ENCODE measurements around the gene GPR108. TPM values are rescaled to one million over a fixed set of nuclear protein-coding genes. Genes with fewer than 3 reads are reported as not detected.

Gene GPR108
- total RNA-seq, 1 experiment from 2014 or later: 36.4 TPM

DNA sequence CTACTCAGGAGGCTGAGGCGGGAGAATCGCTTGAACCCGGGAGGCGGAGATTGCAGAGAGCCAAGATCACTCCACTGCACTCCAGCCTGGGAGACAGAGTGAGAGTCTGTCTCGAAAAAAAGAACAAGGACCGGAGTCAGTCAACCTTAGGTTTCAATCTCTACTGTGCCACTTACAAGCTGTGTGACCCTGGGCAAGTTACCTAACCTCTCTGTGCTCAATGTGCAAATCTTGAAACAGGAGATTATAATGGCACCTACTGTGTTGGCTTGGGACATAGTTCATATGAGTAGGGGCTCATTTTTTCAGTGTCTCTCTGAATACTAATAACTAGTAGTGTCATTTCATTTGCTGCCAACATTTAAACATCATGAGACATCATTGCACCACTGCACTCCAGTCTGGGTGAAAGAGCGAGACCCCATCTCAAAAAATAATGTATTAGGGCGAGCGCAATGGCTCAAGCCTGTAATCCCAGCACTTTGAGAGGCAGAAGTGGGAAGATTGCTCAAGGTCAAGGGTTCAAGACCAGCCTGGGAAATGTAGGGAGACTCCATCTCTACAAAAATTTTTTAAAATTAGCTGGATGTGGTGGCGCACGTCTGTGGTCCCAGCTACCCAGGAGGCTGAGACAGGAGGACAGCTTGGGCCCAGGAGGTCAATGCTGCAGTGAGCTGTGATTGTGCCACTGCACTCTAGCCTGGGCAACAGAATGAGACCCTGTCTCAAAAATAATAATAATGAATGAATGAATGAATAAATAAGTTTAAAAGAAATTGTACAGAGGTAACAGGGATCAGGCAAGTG lies 22.4 kb downstream of the GPR108 start:
- Histone ChIP-seq H3K4me1 (ENCODE audit: insufficient read depth, low read length, poor library complexity, severe bottlenecking) (no peaks in the 10 kb centered on the region), H3K27ac (ENCODE audit: low read depth, low read length, poor library complexity, severe bottlenecking) (no peak overlapping the region), H3K27me3 (replicated peaks; ENCODE audit: insufficient read depth, low read depth, low read length, poor library complexity) (peaks cover 4% of the 10 kb centered on the region), H3K9me3 (ENCODE audit: low read depth, low read length, poor library complexity, severe bottlenecking) (no peaks in the 10 kb centered on the region), H3K4me3 (ENCODE audit: low read depth, low read length, poor library complexity, severe bottlenecking) (no peak overlapping the region), H3K36me3 (ENCODE audit: insufficient read depth, low read length, poor library complexity, severe bottlenecking) (no peaks in the 10 kb centered on the region)
- DNase-seq (ENCODE audit: low spot score): no peak
- ChIA-PET CTCF (no interaction called here), POLR2A (ENCODE audit: low non-redundant PET) (no interaction called here)
- no peak for TF ChIP-seq EZH2 (IDR thresholded peaks at IDR 0.05; ENCODE audit: borderline replicate concordance, low read depth, low read length, poor library complexity, severe bottlenecking)
- intact Hi-C loops (cut with micrococcal nuclease; ENCODE audit: unreplicated experiment): no loop called here
- BruUV-seq (replicated peaks): no TSS peak

DNA sequence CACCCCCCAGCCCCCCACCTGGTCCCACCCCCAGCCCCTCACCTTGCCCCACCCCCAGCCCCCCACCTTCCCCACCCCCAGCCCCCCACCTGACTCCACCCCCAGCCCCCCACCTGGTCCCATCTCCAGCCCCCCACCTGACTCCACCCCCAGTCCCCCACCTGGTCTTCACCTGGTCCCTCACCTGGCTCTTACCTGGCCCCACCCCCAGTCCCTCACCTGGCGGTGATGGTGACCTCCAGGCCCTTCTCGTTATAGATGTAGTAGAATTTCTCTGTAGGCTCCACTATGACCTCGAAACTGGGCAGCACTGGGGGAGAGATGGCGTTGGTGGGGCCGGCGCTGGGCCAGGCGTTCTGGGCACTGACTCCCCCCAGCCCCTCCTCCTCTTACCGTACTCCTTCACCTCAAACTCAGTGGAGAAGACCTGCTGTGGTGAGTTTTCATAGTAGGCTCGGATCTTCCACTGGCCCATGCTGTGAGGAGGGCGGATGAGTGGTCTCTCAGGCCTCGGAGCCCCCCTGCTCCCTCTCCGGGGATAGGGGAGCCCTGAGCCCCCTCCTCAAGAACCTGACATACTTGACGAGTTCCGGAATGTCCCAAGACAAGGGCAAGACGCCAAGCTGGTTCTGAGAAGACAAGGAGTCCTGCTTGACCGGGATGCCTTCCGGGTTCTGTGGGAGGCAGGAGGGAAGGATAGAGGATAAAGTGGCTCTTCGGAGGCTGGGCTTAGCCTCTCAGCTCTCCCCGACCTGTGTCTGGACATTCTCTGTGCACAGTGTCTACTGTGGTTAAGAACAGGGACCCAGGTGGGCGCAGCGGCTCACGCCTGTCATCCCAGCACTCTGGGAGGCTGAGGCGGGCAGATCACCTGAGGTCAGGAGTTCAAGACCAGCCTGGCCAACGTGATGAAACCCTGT lies 23.3 kb downstream of the GPR108 start:
- POLR2A ChIA-PET (ENCODE audit: low non-redundant PET): no interaction called here
- BruUV-seq (replicated peaks): no TSS peak
- intact Hi-C loops (cut with micrococcal nuclease; ENCODE audit: unreplicated experiment): no loop called here
- TF ChIP-seq, protein P1, sequence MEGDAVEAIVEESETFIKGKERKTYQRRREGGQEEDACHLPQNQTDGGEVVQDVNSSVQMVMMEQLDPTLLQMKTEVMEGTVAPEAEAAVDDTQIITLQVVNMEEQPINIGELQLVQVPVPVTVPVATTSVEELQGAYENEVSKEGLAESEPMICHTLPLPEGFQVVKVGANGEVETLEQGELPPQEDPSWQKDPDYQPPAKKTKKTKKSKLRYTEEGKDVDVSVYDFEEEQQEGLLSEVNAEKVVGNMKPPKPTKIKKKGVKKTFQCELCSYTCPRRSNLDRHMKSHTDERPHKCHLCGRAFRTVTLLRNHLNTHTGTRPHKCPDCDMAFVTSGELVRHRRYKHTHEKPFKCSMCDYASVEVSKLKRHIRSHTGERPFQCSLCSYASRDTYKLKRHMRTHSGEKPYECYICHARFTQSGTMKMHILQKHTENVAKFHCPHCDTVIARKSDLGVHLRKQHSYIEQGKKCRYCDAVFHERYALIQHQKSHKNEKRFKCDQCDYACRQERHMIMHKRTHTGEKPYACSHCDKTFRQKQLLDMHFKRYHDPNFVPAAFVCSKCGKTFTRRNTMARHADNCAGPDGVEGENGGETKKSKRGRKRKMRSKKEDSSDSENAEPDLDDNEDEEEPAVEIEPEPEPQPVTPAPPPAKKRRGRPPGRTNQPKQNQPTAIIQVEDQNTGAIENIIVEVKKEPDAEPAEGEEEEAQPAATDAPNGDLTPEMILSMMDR (conservative IDR thresholded peaks at IDR 0.05; ENCODE audit: low read depth, low read length): no peak
- no peak for TF ChIP-seq EZH2 (IDR thresholded peaks at IDR 0.05; ENCODE audit: borderline replicate concordance, low read depth, low read length, poor library complexity, severe bottlenecking)
- CTCF ChIA-PET: no interaction called here
- no peaks in the 10 kb centered on the region for H3K4me1 ChIP-seq (ENCODE audit: insufficient read depth, low read length, poor library complexity, severe bottlenecking)
- no peaks in the 10 kb centered on the region for H3K9me3 ChIP-seq (ENCODE audit: low read depth, low read length, poor library complexity, severe bottlenecking)
- no peak overlapping the region for H3K27ac ChIP-seq (ENCODE audit: low read depth, low read length, poor library complexity, severe bottlenecking)
- no peaks in the 10 kb centered on the region for H3K36me3 ChIP-seq (ENCODE audit: insufficient read depth, low read length, poor library complexity, severe bottlenecking)
- DNase-seq (ENCODE audit: low spot score): no peak
- H3K27me3 ChIP-seq (replicated peaks; ENCODE audit: insufficient read depth, low read depth, low read length, poor library complexity): peaks cover 4% of the 10 kb centered on the region
- H3K4me3 ChIP-seq (ENCODE audit: low read depth, low read length, poor library complexity, severe bottlenecking): no peak overlapping the region

DNA sequence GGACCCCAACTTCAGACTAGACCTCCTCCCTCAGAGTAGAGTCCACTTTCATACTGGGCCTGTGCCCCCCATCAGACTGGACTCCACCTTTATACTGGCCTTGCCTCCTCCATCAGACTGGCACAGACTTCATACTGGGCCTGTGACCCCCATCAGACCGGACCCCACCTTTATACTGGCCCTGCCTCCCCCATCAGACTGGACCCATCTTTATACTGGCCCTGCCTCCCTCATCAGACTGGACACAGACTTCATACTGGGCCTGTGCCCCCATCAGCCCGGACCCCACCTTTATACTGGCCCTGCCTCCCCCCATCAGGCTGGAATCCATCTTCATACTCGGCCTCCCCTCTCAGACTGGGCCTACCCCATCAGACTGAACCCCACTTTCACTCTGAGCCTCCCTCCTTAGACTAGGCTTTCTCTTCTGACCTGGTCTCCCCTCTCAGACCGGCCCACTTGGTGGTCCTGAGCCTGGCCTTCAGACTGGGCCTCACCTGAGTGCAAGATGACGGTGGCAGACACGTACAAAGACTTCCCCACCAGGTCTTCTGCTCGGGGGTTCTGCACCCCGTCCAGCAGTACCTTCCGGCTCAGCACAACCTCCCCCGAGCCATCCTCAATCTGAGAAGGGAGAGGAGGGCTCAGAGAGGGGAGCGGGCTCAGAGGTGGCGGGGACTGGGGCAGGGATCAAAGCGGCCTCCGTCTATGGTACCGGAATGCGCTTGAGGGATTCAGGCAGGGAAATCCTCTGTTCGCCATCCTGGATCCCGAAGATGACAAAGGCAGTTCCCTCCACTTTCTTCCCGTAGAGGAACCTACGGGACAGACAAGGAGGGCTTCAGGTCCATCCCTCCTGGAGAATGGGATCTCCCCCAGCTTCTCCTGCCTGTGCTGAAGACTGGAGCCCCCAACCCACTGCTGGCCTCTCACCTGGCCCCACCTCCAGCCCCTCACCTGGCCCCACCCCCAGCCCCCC lies 24.4 kb downstream of the GPR108 start:
- H3K27ac ChIP-seq (ENCODE audit: low read depth, low read length, poor library complexity, severe bottlenecking): no peak overlapping the region
- H3K4me3 ChIP-seq (ENCODE audit: low read depth, low read length, poor library complexity, severe bottlenecking): no peak overlapping the region
- TF ChIP-seq, protein P1 (conservative IDR thresholded peaks at IDR 0.05; ENCODE audit: low read depth, low read length): no peak
- no peak for TF ChIP-seq EZH2 (IDR thresholded peaks at IDR 0.05; ENCODE audit: borderline replicate concordance, low read depth, low read length, poor library complexity, severe bottlenecking)
- H3K4me1 ChIP-seq (ENCODE audit: insufficient read depth, low read length, poor library complexity, severe bottlenecking): no peaks in the 10 kb centered on the region
- no peaks in the 10 kb centered on the region for H3K9me3 ChIP-seq (ENCODE audit: low read depth, low read length, poor library complexity, severe bottlenecking)
- ChIA-PET CTCF (no interaction called here), POLR2A (ENCODE audit: low non-redundant PET) (no interaction called here)
- no peaks in the 10 kb centered on the region for H3K36me3 ChIP-seq (ENCODE audit: insufficient read depth, low read length, poor library complexity, severe bottlenecking)
- intact Hi-C loops (cut with micrococcal nuclease; ENCODE audit: unreplicated experiment): no loop called here
- peaks cover 4% of the 10 kb centered on the region for H3K27me3 ChIP-seq (replicated peaks; ENCODE audit: insufficient read depth, low read depth, low read length, poor library complexity)
- DNase-seq (ENCODE audit: low spot score): no peak
- no TSS peak for BruUV-seq (replicated peaks)
